SHP77 treated with DMSO at 0.1 percent for 48 hours (cell line): ENCODE results near the gene LY6G5B.
A peak's percentile ranks its signal among the peaks of the same experiment; 100 is the strongest.

Experiments
- DNase-seq: peaks from one replicate; lab custom pipeline; 2025; lab: John Stamatoyannopoulos, UW

LY6G5B gene, protein sequence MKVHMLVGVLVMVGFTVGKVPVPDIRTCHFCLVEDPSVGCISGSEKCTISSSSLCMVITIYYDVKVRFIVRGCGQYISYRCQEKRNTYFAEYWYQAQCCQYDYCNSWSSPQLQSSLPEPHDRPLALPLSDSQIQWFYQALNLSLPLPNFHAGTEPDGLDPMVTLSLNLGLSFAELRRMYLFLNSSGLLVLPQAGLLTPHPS

DNA sequence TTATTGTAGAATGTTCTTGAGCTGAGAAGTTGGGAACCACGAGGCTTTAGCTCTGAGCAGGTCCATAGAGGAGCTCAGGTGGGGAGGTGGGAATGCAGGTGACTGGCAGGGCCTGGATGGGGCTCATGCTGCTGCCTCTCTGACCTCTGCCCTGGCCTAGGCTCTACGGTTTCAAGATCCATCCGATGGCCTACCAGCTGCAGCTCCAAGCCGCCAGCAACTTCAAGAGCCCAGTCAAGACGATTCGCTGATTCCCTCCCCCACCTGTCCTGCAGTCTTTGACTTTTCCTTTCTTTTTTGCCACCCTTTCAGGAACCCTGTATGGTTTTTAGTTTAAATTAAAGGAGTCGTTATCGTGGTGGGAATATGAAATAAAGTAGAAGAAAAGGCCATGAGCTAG is at the start of gene LY6G5B:
Gene LY6G5B (plus strand): TSS at position 301 of the 400 bp plus-strand sequence. CDS start 975 bp downstream, outside the sequence.
- DNase-seq: no peak

DNA sequence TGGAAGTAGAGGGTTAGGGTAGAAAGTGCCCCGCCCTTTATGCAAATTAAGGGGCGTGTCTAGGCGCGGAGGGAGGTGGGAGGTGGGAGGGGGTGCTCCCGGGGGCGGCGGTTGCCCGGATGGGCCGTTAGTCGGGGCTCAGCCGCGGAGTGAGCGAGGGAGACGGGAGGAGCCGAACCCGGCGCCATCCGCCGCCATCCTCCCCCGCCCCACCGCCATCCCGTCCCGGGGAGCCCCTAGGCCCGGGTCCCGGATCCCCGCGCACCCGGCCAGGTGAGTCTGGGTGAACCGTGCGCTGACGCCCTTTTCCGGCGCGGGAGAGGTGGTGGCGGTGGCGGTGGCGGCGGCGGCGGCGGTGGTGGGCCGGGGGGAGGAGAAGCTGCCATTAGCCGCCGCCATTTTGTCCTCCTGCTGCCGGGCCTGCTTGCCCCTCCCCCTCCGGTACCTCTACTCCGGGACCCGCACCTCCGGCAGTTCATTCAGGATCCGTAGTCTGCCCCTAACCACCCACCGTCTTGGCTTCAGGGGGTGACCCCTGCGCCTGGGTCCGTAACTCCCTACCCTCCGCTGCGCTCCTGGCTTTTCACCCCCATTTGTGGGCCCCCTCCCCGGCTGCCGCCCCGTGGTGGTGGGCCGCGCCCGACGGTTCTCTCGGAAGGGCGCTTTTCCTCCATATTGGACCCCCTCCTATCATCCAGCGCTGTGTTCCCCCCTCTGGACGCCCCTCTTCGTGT is 49.0 kb upstream of the LY6G5B start, which contains the start of gene PRRC2A:
Gene PRRC2A (plus strand): TSS at position 130 of the 734 bp plus-strand sequence. CDS start 2,075 bp downstream, outside the sequence.
- peak; percentile 48 for DNase-seq

DNA sequence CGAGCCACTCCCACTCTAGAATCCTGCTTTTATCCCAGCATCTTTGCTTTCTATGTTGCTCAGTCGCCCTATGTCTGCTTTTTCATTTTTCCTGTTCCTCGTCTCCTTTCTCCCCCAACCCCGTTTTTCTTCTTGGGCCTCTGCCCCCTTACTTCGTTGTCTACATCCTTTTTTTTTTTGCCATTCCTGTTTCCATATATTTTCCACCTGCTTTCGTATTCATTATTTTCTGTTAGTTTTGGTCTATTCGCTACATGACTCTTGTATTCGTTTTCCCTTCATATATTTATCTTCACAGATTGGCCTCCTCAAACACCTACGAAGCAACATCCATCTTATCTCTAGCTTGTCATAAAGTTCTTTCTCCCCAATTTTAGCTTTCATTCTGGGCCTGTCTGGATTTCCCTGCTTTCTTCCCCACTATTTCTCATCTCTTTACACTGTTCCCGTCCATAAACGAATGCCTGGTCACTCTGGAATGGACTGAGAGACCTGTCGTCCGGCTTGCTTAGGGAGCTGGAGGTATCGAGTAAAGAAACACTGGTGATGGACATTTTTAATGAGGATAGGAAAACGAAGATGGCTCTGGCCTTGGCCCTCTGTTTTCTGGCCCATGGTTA is 48.3 kb upstream of the LY6G5B start:
- DNase-seq: no peak

DNA sequence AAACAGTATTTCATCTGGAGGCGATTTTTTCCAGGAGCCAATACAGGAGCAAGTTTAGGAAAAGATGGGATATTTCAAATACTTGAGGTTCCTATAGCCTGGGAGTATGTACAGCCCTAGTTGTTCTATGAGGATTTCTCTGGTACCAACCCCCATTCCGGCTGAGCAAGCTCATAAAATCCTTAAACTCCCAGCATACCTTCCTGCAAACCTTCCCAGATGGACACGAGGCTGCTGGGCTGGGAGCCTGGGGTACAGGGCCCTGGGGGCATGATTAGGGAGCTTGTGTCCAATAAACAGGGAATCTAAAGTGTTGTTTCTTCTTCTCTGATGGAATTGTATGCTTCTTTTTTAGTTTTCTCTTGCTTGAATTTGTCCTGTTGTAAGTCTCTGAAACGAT is 47.8 kb upstream of the LY6G5B start:
- no peak for DNase-seq

DNA sequence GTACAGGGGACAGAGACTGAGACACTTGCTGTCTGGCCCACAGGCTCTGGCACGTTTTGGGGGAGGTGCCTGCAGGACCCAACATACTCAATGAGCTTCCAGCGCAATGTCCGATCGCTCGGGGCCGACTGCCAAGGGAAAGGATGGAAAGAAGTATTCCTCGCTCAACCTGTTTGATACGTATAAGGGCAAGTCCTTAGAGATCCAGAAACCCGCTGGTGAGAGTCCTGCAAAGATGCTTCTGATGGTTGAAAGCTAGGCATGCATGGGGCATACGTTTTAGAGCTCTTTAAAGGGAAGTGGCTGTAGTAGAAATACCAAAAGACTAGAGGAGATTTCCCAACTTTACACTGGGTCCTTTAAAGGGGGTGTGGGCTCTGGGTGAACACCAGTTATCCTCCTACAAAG is 47.1 kb upstream of the LY6G5B start:
- DNase-seq: no peak

DNA sequence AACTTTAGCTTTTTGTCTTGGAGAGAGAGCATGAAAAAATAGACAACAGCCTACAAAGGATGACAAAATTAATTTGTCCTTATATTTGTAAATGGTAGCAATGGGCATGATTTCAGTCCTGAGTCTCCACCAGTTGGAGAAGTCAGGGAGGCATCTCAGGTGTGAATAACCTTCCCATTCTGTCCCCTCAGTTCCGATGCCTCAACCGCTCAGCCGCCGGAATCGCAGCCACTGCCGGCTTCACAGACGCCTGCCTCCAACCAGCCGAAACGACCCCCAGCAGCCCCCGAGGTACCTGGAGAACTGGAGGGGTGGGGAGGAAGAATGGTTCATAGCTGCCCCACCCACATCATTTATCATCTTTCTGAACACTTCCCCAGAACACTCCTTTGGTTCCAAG is 45.7 kb upstream of the LY6G5B start:
- DNase-seq: no peak

DNA sequence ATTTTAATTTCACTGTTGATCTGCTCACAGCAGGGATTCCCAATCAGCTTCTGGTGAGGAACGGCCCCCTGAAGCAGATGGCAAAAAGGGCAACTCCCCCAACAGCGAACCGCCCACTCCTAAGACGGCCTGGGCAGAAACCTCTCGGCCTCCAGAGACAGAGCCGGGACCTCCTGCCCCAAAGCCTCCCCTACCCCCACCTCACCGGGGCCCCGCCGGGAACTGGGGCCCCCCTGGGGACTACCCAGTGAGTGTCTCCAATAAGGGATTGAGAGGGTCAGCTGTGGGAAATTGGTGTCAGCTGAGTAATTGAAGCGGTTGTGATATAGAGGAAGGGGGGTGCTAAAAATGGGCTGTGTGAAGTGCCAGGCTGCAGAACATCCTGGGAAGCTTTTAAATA is 42.8 kb upstream of the LY6G5B start:
- DNase-seq: no peak

DNA sequence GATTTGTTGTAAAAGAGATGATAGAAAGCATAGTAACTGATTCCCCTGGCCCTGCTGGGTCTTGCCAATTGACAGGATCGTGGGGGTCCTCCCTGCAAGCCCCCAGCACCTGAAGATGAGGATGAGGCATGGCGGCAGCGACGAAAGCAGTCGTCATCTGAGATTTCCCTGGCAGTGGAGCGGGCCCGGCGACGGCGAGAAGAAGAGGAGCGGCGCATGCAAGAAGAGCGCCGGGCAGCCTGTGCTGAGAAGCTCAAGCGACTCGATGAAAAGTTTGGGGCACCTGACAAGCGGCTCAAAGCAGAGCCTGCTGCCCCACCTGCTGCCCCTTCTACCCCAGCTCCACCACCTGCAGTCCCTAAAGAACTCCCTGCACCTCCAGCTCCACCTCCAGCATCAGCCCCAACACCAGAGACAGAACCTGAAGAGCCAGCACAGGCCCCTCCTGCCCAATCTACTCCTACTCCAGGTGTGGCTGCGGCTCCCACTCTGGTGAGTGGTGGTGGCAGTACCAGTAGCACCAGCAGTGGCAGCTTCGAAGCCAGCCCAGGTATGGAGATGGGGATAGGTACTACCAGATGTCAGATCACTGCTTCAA is 42.0 kb upstream of the LY6G5B start:
- no peak for DNase-seq

DNA sequence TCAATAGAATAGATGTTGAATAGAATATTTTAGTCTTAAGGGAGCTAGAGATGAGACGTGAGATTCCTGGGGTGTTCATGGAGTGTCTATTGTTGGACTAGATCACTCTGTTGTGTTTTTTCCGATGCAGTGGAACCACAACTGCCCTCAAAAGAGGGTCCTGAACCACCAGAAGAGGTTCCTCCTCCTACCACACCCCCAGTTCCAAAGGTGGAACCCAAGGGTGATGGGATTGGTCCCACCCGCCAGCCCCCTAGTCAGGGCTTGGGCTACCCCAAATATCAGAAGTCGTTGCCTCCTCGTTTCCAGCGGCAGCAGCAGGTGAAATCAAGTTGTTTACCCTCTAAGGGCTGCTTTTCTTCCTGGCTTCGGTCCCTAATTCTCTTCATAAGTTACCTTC is 40.8 kb upstream of the LY6G5B start:
- no peak for DNase-seq

DNA sequence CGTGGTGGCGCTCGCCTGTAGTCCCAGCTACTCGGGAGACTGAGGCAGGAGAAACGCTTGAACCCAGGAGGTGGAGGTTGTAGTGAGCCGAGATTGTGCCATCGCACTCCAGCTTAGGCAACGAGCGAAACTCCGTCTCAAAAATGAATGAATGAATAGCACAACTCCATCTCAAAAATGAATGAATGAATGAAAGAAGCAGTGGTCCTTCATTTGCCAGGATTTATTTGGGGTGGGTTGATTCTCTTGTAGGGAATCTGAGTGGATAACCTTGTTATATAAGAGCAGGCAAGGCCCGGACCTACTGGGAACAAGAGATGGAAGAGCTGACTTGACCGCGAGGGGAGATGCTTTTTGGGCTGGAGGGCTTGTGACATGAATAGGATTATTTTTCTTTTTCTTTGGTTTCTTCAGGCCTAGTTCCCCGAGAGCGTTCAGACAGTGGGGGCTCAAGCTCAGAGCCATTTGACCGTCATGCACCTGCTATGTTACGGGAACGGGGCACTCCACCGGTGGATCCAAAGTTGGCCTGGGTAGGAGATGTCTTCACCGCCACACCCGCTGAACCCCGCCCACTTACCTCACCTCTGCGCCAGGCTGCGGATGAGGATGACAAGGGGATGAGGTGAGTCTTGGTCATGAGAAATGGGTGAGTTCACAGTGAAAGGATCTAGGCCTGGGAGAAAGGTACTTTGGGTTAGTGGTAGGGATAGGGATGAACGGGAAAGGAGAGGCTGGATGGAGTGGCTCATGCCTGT is 39.4 kb upstream of the LY6G5B start:
- DNase-seq: no peak

DNA sequence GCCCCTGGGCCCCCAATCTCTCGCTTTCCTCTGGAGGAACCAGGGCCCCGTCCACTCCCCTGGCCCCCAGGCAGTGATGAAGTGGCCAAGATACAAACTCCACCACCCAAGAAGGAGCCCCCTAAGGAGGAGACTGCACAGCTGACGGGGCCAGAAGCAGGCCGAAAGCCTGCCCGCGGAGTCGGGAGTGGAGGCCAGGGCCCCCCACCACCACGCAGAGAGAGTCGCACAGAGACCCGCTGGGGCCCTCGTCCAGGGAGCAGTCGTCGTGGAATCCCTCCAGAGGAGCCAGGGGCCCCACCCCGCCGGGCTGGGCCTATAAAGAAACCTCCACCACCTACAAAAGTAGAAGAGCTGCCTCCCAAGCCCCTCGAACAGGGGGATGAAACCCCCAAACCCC is 38.6 kb upstream of the LY6G5B start:
- no peak for DNase-seq

DNA sequence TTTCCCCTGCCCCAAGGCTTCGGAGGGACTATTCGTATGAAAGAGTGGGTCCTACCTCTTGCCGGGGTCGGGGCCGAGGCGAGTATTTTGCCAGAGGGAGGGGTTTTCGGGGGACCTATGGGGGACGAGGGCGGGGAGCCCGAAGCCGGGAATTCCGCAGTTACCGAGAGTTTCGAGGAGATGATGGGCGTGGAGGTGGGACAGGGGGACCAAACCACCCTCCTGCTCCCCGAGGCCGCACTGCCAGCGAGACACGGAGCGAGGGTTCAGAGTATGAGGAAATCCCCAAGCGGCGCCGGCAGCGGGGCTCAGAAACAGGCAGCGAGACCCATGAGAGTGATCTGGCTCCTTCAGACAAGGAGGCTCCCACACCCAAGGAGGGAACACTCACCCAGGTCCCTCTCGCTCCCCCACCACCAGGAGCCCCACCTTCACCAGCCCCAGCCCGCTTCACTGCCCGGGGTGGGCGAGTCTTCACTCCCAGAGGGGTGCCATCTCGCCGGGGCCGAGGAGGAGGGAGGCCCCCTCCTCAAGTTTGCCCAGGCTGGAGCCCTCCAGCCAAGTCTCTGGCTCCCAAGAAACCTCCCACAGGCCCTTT is 38.0 kb upstream of the LY6G5B start:
- no peak for DNase-seq

DNA sequence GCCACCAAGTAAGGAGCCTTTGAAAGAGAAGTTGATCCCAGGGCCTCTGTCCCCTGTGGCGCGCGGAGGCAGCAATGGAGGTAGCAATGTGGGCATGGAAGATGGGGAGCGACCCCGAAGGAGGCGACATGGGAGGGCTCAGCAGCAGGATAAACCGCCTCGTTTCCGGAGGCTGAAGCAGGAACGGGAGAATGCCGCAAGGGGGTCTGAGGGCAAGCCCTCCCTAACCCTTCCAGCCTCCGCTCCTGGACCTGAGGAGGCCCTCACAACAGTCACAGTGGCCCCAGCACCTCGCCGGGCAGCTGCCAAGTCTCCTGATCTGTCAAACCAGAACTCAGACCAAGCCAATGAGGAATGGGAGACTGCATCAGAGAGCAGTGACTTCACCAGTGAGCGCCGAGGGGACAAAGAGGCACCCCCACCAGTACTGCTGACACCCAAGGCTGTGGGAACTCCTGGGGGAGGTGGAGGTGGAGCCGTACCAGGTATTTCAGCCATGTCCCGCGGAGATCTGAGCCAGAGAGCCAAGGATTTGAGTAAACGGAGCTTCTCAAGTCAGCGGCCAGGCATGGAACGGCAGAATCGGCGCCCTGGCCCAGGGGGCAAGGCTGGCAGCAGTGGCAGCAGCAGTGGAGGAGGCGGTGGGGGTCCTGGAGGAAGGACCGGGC is 37.4 kb upstream of the LY6G5B start:
- DNase-seq: no peak

DNA sequence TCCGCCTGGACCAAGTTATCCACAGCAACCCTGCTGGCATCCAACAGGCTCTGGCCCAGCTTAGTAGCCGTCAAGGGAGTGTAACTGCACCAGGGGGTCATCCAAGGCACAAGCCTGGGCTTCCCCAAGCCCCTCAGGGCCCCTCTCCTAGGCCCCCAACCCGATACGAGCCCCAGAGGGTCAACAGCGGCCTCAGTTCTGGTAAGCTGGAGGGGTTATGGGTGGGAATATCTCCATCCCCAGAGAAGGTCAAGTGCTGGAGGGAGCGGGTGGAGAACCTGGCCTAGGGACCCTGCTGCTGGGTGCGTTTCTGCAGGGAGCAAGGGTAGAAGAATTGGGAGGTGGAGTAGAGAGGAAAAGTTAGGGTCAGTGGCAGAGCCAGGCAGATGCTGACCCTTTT is 36.3 kb upstream of the LY6G5B start:
- DNase-seq: no peak

DNA sequence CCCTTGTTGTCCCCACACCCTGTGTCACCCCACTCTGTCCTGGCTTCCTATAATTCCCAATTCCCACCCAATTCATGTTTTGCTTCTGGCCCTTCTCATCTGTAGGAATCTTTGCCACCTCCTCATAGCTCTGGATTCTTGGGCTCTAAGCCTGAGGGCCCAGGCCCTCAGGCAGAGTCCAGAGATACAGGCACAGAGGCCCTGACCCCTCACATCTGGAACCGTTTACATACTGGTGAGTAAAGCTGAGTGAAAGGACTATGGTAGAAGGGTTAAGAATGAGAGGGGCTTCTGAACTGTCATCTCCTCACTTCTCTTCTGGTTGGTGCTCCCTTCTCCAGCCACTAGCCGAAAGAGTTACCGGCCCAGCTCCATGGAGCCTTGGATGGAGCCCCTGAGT is 35.6 kb upstream of the LY6G5B start:
- DNase-seq: no peak

DNA sequence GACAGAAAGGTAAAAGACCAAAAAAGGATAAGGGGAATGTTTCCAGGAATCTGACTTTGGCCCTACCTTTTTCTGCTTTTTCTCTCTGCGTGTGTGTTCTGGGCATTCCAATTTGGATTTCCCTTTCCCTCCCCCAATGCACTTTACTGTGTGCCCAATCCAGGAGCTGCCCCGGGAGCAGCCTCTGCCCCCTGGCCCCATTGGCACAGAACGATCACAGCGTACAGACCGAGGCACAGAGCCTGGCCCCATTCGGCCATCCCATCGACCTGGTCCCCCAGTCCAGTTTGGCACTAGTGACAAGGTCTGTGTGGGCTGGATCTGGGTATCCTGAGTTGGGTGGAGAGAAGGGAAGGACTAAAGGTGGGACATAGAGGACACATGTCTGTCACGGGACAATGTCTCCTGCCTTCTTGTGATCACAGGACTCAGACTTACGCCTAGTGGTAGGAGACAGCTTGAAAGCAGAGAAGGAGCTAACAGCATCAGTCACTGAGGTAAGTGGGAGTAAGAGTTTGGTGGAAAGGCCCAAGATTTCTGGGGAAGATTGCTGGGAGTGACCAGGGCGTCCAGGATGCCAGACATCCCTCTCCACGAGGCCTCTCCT is 34.7 kb upstream of the LY6G5B start:
- no peak for DNase-seq

DNA sequence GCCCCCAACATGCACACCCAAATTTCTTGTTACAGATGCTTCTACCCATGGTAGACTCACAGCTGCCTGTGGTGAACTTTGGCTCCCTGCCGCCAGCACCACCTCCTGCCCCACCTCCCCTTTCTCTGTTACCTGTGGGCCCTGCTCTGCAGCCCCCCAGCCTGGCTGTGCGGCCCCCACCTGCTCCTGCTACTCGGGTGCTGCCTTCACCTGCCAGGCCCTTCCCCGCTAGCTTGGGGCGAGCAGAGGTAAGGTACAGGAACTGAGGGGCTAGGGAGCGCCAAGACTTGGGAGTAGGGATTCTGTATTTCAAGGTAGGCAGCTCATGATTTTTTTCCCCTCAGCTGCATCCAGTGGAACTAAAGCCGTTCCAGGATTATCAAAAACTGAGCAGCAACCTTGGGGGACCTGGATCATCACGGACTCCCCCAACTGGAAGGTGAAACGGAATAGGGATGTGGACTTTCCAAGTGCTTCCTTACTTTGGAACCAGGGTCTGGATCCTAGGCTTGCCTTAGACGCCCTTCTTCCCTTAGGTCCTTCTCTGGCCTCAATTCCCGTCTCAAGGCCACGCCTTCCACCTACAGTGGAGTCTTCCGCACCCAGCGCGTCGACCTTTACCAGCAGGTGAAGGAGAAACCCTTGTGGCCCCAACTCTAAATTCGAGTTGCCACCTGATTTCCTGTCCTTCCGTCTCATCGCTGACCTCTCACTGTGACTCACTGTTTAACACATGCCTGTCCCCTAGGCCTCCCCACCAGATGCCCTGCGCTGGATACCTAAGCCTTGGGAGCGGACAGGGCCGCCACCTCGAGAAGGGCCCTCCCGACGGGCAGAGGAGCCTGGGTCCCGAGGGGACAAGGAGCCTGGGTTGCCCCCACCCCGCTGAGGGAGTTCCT is 32.8 kb upstream of the LY6G5B start:
- no peak for DNase-seq

DNA sequence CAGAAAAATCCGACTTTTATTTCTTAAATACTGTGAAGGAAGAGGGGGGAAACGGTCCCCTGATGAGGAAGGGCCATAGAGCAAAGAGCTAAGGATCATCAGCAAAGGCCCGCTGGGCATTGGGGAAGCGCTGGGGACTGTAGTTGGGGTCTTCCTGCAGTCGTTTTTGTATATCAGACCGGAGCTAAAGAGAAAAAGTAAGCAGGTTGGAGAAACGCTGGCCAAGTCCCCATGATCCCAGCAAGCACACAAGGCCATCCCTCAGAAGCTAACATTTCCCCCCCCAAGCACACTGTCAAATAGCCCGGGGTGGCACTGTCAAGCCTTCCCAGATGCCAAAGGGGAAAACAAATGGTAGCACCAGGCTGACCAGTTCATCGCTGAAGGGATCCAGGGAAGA is 30.7 kb upstream of the LY6G5B start:
- no peak for DNase-seq

DNA sequence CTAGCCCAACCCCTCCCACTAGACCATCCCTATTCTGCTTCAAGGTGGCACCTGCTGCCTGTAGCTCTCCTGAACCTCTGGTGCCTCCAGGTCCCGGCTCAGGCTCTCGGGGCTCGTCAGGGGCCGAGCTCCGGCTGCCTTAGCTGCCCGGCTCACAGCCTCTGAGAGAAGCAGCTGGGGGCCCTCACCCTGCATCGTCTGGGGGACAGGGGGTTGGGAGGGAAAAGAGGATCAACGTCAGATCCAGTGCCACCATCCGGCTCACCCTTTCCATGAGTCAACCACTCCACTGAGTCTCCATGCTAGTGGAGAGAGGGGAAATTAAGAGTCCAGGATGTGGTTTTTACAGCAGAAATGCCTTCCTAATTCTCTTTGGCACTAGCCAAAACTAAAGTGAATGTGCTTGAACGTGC is 30.3 kb upstream of the LY6G5B start:
- no peak for DNase-seq

DNA sequence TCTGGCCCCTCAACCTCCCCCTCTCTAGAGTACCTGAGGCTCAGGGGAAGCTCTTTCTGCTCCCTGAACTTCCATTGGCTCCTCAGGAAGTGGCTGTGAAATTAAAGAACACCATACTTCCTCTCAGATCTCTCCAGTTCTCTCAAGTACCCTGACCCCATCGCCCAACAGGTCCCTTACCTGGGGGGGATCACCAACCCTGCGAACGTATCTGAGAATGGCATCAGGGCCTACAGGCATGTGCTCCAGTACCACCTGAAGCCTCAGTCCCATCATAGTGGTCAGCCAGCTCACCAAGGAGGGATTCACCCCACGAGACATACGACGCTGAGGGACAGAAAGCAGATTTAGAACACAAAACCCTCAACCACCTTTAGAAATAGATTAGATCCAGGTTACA is 29.2 kb upstream of the LY6G5B start:
- no peak for DNase-seq
